Mesodermal cell (in vitro differentiated cells): Measurements from ENCODE around the gene PARP3.

Experiments
- H3K27ac ChIP-seq: 2 replicates; pipeline ENCODE4 v1.7.0; 2013; ENCODE audit warnings: mild to moderate bottlenecking, low read depth, low read length, moderate library complexity; ENCODE audit not compliant: severe bottlenecking
- H3K36me3 ChIP-seq: 2 replicates; pipeline ENCODE4 v1.7.1; 2013; ENCODE audit warnings: mild to moderate bottlenecking, low read length, moderate library complexity; ENCODE audit not compliant: control insufficient read depth, insufficient read depth
- H3K4me1 ChIP-seq: one replicate; pipeline ENCODE4 v1.7.1; 2013; ENCODE audit warnings: mild to moderate bottlenecking, low read length; ENCODE audit not compliant: insufficient read depth, control insufficient read depth, poor library complexity, severe bottlenecking
- H3K4me3 ChIP-seq: 2 replicates; pipeline ENCODE4 v1.7.0; 2013; ENCODE audit warnings: low read length, control low read depth, mild to moderate bottlenecking; ENCODE audit not compliant: insufficient read depth, poor library complexity, severe bottlenecking; ENCODE audit errors: extremely low read depth
- H3K9me3 ChIP-seq: 2 replicates; pipeline ENCODE4 v1.7.1; 2013; ENCODE audit warnings: mild to moderate bottlenecking, low read length, moderate library complexity; ENCODE audit not compliant: control insufficient read depth
- WGBS, 2 experiments: methylation state at CpG; one replicate each; pipeline ENCODE4 v1.1.5; 2013; ENCODE audit warnings: missing lambda C conversion rate in 2 of 2; ENCODE audit not compliant: insufficient coverage in 2 of 2; 5-methylcytosine and 5-hydroxymethylcytosine counted together

PARP3 gene

GRCh38 chr3:51950899-51951298, 8.7 kb downstream of the PARP3 start:
- 83 to 100% methylated on average over 2 of the region's 2 CpGs for WGBS, 2 experiments
- Histone ChIP-seq H3K36me3 (no peaks in the 10 kb centered on the region), H3K4me1 (no peaks in the 10 kb centered on the region), H3K9me3 (no peaks in the 10 kb centered on the region), H3K27ac (no peak overlapping the region), H3K4me3 (no peak overlapping the region)

GRCh38 chr3:51953445-51953844, 11.3 kb downstream of the PARP3 start:
- no peak overlapping the region for H3K4me3 ChIP-seq
- H3K4me1 ChIP-seq = peaks cover 4% of the 10 kb centered on the region
- peaks cover 18% of the 10 kb centered on the region for H3K36me3 ChIP-seq
- WGBS, 2 experiments = 100% methylated on average over 1 of the region's 3 CpGs
- no peak overlapping the region for H3K27ac ChIP-seq
- no peaks in the 10 kb centered on the region for H3K9me3 ChIP-seq

GRCh38 chr3:51954105-51954504, 11.9 kb downstream of the PARP3 start:
- no peaks in the 10 kb centered on the region for H3K9me3 ChIP-seq
- WGBS, 2 experiments = 85 to 88% methylated on average over 6 of the region's 6 CpGs
- peaks cover 4% of the 10 kb centered on the region for H3K4me1 ChIP-seq
- H3K36me3 ChIP-seq = peaks cover 24% of the 10 kb centered on the region
- H3K27ac ChIP-seq = no peak overlapping the region
- H3K4me3 ChIP-seq = no peak overlapping the region

GRCh38 chr3:51954713-51955112, 12.6 kb downstream of the PARP3 start:
- peaks cover 4% of the 10 kb centered on the region for H3K4me1 ChIP-seq
- no peak overlapping the region for H3K27ac ChIP-seq
- WGBS, 2 experiments = 71% methylated on average over 1 of the region's 1 CpG; no CpG with 5 or more reads in 1 of the 2 experiments
- H3K36me3 ChIP-seq = peaks cover 30% of the 10 kb centered on the region
- H3K9me3 ChIP-seq = no peaks in the 10 kb centered on the region
- H3K4me3 ChIP-seq = no peak overlapping the region

- no peak within 1 kb of the TSS for H3K27ac ChIP-seq
- peaks cover 4% of the 10 kb centered on the region for H3K4me1 ChIP-seq
- peaks cover 36% of the 10 kb centered on the region for H3K36me3 ChIP-seq
- no peaks in the 10 kb centered on the region for H3K9me3 ChIP-seq
- H3K4me3 ChIP-seq = peak within 1 kb of the TSS; percentile 19
- WGBS, 2 experiments = 26 to 30% methylated on average over 29 to 31 of the region's 33 CpGs
Measured at GRCh38 chr3:51955175-51955892, 13.2 kb downstream of the PARP3 start, which contains the start of gene GPR62. TSS of gene GPR62 (plus strand) at chr3:51955381. CDS start at chr3:51955653, 272 bp downstream.

- 6 to 7% methylated on average over 93 to 97 of the region's 97 CpGs for WGBS, 2 experiments
- H3K36me3 ChIP-seq = peaks cover 44% of the 10 kb centered on the region
- H3K27ac ChIP-seq = no peak overlapping the region
- no peaks in the 10 kb centered on the region for H3K9me3 ChIP-seq
- peak overlapping the region; percentile 19 for H3K4me3 ChIP-seq
- peaks cover 4% of the 10 kb centered on the region for H3K4me1 ChIP-seq
Measured at GRCh38 chr3:51955893-51956770, 14.0 kb downstream of the PARP3 start.

- Histone ChIP-seq H3K4me1 (peaks cover 4% of the 10 kb centered on the region), H3K4me3 (no peak overlapping the region), H3K27ac (no peak overlapping the region), H3K36me3 (peaks cover 50% of the 10 kb centered on the region), H3K9me3 (no peaks in the 10 kb centered on the region)
- 90 to 97% methylated on average over 7 to 11 of the region's 15 CpGs for WGBS, 2 experiments
Measured at GRCh38 chr3:51957520-51958205, 15.5 kb downstream of the PARP3 start.

GRCh38 chr3:51958603-51959521, 16.7 kb downstream of the PARP3 start:
- Histone ChIP-seq H3K9me3 (no peaks in the 10 kb centered on the region), H3K36me3 (peaks cover 50% of the 10 kb centered on the region), H3K4me1 (peaks cover 4% of the 10 kb centered on the region), H3K4me3 (no peak overlapping the region), H3K27ac (no peak overlapping the region)
- WGBS, 2 experiments = 89 to 93% methylated on average over 10 to 16 of the region's 20 CpGs

- no peak overlapping the region for H3K27ac ChIP-seq
- peaks cover 10% of the 10 kb centered on the region for H3K4me1 ChIP-seq
- H3K36me3 ChIP-seq = peaks cover 52% of the 10 kb centered on the region
- no peaks in the 10 kb centered on the region for H3K9me3 ChIP-seq
- H3K4me3 ChIP-seq = no peak overlapping the region
- 93 to 97% methylated on average over 2 to 7 of the region's 7 CpGs for WGBS, 2 experiments
Measured at GRCh38 chr3:51959651-51960050, 17.5 kb downstream of the PARP3 start.

- WGBS, 2 experiments = 89 to 100% methylated on average over 6 to 9 of the region's 10 CpGs
Measured at GRCh38 chr3:51960386-51960785, 18.2 kb downstream of the PARP3 start.

More at GRCh38 chr3:51960386-51960785, 18.2 kb downstream of the PARP3 start:
- H3K4me3 ChIP-seq = no peak overlapping the region
- no peak overlapping the region for H3K27ac ChIP-seq
- peaks cover 15% of the 10 kb centered on the region for H3K4me1 ChIP-seq
- no peaks in the 10 kb centered on the region for H3K9me3 ChIP-seq
- H3K36me3 ChIP-seq = peaks cover 58% of the 10 kb centered on the region
